Dermis blood vessel endothelial cell (primary cell): ENCODE results near the gene DOK7. TPM values are rescaled to one million over a fixed set of nuclear protein-coding genes. Genes with fewer than 3 reads are reported as not detected.
"Not testable (repeated sequence)": the region's sequence is repeated elsewhere in the genome, so short reads cannot be mapped to it uniquely, and the experiment has no call there.

ENCODE experiments used
- DNase-seq: peaks from one replicate; pipeline ENCODE4 v3.0.0; 2010
- total RNA-seq: library from RNA; depleted of rRNA; stranded (reverse); fragments of >200 nt; gene quantifications from 2 replicates; pipeline ENCODE4 v1.2.3, GENCODE V29; 2014

DOK7 gene
- total RNA-seq, 1 donor from 2014 or later, result 0.17 TPM

DNA sequence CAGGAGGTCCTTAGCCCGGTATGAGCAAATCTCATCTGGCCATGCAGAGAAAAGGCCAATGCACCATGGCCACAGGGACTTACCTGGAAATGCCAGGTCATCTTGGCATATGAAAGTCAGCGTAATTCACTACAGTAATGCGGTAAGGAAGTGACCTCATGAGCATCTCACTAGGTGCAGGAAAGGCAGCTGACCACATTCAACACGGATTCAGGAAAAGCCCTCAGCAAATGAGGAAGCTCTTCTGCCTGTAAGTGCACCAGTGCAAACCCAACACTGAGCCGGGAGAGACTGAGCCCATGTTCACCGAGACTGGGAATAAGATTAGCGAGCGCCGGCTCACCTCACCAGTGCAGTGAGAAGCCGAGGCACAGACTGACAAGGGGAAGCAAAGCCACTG lies 45.4 kb downstream of the DOK7 start:
- peak; percentile 38 for DNase-seq

DNA sequence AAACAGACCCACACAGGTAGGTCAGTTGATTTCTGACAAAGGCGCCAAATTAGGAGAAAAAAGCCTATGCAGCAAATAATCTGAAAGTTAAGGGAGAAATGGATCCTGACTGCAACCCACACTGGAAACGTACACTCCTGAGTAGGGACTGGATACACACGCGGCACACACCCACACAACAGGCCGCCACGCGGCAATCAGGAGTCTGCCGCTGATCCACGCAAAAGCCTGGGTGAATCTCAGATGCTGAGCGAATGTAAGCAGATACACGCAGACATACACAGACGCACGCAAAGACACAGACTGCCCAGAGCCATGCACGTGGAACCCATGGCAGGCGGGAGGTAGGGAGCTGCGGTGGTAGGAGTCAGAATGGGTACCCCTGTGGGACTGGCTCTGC lies 47.4 kb downstream of the DOK7 start:
- no peak for DNase-seq

DNA sequence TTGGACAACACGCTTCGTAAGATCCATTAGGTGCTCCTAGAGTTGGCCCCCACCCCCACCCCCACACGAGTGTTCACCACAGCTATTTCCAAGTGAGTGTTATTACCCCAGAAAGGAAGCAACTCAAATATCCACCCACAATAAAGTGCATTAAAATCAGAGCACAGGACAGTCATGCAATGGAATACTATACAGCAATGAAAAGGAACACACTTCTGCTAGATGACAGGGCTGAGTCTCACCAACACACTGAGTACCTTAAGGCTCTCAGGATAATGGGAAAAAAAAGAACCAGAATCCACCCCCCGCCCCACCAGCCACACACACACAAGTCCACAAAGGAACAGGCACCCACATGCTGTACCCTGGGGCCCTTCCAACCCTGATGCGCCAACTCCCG lies 48.1 kb downstream of the DOK7 start:
- no peak for DNase-seq

DNA sequence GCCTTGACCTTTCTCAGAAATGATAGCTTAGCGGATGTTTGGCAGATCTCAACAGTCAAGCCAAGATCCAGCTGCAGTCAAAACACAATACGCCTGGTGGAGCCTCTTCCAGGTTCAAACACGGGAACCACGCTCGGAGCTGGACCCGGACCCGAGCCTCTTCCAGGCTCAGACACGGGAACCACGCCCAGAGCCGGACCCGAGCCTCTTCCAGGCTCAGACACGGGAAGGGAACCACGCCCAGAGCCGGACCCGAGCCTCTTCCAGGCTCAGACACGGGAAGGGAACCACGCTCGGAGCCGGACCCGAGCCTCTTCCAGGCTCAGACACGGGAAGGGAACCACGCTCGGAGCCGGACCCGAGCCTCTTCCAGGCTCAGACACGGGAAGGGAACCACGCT lies 48.5 kb downstream of the DOK7 start:
- not testable (repeated sequence) for DNase-seq

DNA sequence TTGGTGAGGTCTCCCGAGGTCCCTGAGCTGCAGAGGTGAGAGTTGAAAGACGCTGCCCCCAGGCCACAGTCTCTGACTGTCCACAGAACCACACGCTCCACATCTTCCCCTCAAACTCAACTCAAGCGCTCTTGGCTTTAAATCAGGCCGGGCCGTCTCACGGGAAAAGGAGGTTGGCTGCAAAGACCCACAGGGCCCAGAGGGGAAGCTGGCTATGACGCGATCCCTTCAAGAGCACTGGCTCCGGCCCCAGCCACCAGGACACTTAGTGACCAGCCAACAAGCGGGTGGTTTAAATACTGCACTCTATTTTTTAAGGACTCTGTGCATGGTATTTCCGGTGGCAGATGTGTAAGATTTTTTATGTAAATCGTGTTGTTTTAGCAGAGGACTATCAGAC lies 49.2 kb downstream of the DOK7 start:
- no peak for DNase-seq

DNA sequence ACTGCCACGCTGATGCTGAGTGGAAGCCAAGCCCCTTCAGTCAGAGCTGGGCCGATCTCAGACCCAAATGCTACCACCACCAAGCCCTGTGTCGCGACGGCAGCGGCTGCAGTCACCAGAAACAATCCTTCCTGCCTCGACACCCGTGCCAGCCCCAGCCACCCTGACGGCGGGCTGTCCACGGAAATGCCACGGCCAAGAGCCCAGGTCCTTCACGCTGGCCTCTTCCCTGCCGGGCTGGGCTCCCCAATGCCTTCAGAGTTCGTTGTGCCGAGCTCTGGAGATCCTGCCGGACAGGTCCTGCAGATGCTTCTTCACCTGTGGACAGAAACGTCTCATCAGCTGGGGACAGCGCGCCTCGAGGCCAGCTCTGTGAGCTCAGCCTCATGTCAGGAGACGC lies 49.6 kb downstream of the DOK7 start:
- DNase-seq, result no peak

DNA sequence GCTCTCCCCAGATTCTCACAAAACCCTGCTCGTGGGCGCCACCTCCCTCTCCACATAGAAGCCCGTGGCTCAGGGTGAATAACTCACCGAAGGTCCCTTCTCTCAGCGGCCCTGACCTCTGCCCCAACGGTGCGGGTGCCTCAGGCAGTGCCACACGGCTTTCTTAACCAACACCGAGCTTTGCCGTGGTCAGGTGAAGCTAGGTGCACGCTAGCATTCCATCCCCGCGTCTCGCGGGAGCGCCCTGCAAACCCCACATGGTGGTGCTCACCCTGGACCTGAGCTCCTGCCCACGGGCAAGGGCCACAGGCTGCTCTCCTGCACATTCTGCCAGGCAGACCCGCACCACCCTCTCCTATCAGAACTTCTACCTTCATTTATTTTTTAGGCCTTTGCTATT lies 50.7 kb downstream of the DOK7 start:
- DNase-seq, result no peak

DNA sequence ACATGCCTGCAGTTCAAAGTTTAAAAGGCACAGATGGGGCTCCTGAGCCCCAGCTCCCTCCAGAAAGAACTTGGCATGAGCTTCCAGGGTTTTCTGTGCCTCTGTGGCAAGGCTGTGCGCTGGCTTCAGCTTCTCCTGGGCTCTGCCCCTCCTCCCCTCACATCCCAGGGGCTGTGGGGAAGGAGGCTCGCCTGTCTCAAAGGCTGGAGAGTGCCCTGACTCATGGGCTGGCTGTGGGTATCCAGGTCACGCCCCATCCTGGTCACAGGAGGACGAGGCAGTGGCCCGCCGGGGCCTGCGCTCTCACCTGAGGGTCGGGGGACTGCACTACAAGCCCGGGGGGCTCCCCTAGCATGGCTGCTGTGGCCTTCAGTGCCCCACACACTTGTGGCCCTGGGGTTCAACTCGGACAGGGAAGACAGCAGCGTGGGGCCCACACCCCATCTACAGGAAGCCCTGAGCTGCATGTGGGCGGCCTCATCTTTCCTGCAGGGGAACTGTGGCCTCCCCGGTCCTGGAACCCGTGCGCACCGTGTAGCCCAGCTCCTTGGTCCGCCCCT lies 51.2 kb downstream of the DOK7 start:
- DNase-seq, result no peak

DNA sequence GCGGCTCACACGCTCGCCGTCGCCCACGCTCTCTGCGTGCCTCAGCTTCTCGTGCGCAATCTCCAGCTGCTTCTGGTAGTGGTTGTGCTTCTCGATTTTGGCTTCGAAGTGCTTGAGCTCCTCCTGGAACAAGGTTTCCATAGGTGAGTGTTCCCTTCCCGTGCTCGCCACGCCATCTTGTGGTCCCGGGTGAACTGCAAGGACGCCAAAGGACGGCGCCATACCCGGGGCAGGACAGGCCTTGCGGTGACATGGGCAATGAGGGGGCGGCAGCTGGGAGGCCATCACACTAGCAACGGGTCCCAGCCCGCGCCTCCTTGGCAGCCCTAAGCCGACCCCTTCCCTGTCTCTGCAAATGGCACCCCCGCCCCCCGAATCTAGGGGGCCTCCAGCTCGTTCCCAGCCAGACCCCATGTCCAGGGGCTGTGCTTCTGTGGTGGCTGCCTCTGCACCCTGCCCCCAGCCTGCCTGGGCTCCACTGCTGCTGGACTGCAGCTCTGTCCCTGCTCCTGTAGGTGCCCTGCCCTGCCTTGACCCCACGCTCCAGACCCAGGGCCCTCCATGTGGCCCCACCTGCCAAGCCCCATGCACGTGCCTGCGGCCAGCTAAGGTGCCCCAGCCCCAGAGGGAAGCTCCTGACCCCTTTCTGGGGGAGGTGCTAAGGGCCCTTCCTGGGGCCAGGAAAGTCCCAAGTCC lies 51.8 kb downstream of the DOK7 start:
- no peak for DNase-seq

DNA sequence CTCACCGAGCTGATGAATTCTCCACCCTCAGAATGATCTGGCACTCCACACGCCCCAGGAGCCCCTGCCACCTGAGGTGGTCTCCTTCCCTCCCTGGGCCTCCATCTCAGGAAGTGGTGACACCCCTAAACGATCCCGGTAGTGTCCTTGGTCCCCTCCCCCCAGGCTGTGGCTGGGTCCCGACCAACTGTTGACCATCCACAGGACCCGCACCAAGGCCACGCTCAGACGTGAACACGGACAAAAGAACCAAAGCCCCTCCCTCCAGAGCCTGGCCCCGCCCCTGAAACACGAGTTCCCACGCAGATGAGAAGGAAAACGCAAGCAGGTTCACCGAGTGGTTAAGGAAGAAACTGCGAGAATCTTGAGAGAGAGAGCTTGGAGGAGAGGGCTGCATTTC lies 52.5 kb downstream of the DOK7 start:
- DNase-seq, result no peak

DNA sequence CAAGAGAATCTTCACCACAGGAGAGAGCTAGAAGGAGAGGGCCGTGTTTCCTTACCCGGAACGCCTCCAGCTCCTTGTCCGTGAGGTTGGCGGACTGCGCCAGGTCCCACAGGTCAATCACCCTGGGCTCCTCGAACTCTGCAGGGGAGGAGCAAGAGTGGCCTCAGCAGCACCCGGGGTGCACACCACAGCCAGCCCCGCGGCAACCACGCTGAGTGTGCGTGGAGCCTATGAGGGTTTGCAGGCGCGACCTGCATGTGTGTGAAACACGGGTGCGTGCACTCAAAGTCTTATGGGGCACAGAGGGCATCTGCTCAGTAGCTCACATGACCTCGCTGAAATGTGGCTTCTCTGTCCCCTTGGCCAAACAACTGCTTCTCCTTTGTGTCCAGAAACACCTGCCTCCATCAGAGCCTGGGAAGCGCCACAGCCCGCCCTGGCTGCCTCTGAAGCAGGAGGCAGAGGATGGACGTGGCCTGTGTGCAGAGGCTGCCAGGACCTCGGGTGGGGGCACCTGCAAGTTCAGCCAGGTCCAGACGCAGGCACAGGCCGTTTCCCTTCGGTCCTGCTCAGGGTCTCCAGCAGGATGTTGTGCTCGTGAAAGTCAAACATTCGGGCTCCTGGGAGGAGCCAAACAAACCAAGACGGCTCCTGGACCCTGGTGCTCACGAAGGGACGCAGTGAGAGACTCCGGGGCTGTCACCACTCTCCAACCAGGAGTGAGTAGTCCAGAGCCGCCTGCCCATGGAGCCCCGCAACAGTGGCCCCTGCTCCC lies 53.1 kb downstream of the DOK7 start:
- DNase-seq, result no peak

DNA sequence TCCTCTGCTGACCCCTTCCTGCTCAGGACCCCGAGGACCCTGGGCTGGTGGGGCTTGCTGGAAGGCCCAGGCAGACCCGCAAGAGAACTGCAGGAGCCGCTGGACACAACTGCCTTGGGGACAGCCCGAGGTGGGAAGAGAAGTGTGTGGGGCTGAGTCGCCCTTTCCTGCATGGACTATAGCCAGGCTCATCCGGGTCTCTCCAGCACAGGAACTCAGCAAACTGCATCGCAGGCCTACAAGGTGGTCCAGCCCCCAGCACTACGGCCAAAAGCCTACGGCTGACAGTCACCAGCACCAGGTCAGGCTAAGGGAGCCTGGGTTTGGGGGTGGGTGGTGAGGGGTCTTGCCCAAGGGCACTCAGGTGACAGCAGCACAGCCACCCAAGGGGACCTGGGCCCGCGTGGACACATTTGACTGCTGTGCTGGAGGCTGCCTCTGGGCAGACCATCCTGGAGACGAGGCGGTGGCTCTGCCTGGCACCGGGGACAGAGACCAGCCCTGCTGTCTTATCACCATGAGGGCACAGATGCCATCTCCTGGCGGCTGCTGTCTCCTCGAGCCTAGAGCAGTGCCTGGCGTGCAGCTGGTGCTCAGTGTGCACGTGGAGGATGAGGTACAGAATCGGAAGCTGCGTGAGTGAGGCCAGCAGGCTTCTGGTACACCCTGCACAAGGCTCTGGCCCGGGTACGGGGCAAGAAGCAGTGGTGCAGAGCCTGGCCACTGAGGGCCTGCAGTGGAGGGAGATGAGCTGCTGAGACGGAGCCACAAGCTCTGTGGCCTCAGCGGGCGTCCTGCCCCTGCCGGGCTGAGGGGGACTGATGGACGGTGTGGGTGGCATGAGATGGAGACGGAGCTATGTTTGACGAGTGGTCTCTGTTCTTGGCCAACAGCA lies 54.0 kb downstream of the DOK7 start:
- peak; percentile 55 for DNase-seq

DNA sequence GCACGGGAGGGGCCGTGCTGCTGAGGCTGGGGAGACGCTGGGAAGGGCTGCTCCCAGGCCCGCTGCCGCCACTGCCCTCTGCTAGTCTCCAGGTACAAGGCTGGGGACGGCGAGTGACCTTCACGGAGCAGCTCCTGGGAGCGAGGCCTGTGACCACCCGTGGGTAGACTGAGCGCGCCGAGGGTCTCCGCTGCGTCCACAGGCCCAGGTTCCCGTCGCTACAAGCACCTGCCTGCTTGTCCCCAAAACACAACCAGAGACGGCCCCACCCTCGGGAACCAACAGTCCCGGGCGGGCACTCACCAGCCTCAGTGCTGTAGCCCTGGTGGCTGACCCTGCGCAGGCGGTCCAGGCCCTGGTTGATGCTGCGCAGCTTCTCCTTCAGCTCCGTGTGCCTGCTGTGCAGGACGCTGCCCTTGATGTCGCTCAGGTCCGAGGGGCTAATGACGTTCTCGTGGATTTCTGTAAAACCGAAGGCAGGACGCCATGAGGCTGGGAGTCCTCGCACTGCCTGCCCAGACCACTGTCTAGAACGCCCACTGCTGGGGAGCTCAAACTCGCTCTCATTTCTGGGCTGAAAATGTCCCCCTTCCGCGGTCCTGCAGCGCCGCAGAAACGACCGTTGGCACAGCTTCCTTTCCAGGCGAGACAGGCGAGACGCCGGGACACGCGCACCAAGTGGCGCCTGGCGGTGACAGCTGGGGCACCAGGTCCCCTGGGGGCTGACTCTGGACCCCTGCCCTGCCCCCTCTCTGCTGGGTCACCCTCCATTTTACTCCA lies 54.8 kb downstream of the DOK7 start:
- no peak for DNase-seq

DNA sequence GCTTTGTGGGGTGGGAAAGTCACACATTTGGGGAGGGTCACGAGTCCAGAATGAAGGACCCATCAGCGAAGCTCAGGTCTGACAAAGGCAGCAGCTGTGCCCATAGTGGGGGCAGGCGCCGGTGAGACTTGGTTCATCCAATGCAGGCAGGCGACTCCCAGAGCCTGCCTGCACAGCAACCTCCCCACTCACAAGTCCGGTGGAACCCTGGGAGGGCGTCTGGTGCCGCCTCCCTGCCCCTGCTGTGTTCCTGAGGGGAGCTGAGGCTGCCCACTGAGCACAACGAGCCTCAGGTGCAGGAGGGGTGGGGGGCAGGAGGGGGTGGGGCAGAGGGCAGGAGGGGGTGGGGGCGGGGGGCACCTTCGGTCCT lies 55.4 kb downstream of the DOK7 start:
- DNase-seq, result no peak

DNA sequence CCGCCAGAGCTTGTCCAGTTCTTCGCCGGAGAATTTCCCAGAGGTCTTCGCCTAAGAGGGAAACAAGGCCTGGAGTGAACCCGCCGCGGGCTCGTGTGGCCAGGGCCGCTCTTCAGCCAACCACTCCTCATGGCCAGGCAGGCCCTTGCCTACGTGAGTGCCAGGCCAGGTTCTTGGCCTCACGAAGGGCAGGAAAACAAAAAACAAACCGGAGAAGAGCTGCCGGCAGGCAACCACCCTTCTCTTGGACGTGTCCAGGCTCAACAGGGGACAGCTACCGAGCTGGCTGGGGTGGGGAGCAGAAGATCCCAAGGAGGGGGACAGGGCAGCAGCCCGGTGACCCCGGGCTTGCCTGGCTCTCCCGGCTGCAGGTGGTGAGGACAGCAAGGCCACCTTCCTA lies 55.8 kb downstream of the DOK7 start:
- no peak for DNase-seq

DNA sequence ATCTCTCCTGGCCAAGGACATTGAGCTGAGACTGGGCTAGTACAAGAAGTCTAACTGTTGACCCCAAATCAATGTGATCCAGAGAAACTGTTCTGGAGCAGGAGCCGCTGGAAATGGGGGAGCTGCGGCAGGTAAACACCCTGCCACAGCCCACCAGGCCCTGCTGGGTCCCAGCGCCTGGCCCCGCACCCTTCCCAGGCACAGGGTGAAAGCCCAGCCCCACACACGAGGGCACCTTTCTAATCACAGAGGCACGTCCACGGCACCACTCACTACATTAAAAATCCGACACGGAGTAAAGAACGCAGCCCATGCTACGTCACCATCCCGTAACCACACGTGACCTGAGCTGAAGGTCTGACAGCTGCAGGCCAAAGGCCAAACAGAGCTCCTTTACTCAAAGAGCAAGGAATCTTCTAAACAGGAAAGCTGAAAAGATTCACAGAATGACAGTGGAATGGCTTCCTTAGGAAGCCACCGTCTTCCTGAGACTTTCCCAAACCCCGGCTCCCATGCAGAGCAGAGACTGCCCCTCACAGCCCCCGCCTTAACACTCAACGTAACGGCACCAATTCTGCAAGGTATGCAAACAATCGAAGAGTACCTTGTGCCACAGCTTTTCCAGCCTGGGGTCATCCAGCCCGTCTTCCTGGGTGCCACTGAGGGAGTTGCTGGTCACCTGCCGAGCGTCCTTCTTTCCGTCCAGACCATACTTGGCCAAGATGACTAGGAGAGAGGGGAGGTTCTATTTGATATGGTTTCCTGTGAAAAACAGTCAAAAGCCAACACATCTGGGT lies 56.6 kb downstream of the DOK7 start:
- DNase-seq, result no peak

DNA sequence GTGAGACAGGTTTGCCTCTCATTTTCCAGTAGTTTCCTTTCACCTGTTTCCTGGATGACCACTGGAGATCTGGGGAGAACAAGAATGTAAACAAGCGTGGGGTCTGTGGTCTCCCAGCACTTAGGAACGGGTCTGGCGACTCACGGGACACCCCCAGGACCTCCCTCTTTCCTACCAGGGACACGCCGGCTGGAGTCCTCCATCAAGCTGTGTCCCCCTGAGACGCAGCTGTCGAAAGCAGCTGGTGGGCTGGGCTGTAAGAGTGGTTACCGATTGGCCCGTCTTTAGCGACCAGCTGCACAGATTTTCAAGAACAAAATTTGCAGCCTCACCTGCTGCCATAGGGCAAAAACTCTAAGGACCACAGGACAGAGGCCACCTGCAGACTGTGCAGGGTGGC lies 57.2 kb downstream of the DOK7 start:
- DNase-seq, result no peak

DNA sequence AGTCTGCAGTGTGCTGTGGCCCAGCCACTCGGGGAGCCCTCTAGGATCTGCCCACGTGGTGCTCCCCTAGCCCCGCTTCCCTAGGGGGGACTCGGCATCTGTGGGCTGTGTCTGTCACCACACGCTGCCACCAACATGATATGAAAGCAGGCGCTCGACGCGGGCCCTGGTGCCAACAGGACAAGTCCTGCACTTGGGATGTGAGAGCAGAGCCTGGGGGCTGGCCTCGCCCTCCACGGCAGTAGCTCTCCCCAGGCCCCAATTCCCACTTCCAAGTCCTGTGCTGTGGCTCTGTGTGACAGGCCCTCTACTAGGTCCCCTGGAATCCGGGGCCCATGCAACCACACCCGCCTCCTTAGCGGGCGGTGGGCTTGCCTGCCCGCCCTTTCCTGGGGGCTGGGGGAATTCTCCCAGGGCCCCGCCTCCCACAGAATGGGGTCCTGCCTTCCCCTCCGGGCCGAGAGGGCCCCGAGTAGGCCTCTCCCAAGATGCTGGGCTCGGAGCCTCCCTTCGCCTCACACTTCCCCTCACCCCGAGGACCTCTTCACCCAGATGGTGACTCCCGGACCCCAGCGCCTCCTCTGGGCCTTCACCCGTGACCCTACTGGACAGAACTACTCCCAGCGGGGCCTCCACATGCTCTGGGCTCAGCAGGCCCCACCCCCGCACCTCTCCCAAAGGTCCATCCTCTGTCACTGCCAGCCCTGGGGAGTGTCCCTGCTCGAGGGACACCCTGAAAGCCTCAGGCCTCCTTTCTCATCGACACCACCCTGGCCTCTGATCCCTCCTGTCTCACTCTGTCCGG lies 57.9 kb downstream of the DOK7 start:
- DNase-seq, result no peak

DNA sequence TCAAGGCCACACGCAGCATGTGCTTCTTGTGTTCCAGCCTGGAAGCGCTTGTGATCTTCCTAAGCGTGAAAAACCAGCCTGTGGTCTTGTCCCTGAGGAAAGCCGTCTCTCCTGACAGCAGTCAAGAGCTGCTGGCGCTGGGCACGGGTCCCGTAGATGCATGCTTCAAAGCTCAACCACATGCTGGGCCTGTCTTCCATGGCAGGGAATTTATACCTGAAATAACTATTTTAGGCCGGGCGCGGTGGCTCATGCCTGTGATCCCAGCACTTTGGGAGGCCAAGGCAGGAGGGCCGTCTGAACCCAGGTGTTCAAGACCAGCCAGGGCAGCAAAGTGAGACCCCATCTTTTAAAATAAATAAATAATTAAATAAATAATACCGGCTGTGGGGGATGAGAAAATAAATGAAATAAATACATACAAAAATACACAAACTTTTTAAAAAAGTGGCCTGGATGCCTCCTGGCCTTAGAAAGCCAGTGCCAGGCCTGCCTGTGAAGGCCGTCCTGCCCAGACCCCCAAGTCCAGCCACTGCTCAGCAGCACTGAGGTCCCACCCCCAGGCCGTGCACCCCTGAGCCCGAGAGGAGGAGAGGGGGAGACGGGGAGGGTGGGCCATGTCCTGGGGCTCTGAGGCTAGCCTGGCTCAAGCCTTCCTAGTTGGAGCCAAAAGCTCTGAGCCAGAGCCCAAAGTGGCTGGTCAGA lies 58.7 kb downstream of the DOK7 start:
- DNase-seq, result no peak

DNA sequence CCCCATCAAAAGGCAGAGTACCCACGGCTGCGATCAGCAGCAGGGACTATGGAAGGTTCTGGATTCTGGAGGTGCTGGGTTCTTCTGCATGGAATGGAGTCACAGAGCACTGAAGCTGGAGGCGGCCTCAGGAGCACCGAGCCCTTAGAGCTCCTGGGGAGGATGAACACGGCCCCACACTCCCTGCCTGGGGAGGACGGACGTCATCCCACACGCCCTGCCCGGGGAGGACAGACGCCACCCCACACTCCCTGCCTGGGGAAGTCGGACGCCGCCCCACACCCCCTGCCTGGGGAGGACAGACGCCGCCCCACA lies 59.2 kb downstream of the DOK7 start:
- no peak for DNase-seq
